H1 (cell line): ENCODE results near the gene CELA1. TPM values are rescaled to one million over a fixed set of nuclear protein-coding genes. Genes with fewer than 3 reads are reported as not detected.

Source experiments
- CTCF ChIA-PET: fragments of 300-600 bp; sonication (Branson Sonifier 250); formaldehyde crosslinking; loops from one replicate; lab custom pipeline; 2021; ENCODE audit not compliant: partially characterized antibody; lab: Charles Lee
- POLR2A ChIA-PET: fragments of 300-600 bp; sonication (Branson Sonifier 250); formaldehyde crosslinking; loops from one replicate; lab custom pipeline; 2021; ENCODE audit warnings: inconsistent platforms; ENCODE audit not compliant: partially characterized antibody; lab: Charles Lee
- DNase-seq, 2 experiments: peaks; one replicate each; pipeline versions ENCODE4 v3.0.0 to v3.0.0-alpha.2; 2010 to 2022; ENCODE audit warnings: low spot score in 2 of 2, low read depth in 1 of 2, mixed read lengths in 1 of 2
- FAIRE-seq: peaks from 2 replicates; lab custom pipeline; 2011; peaks lifted over from hg19 to GRCh38; lab: Jason Lieb, UNC
- H2AFZ ChIP-seq: 2 replicates; pipeline ENCODE4 v1.8.1; 2012; ENCODE audit warnings: low read length, inconsistent platforms
- H2AK5ac ChIP-seq: 2 replicates; pipeline ENCODE4 v1.6.1; 2013; ENCODE audit warnings: low read depth, low read length
- H2BK120ac ChIP-seq: replicated peaks from 2 replicates; pipeline ENCODE3; 2013; ENCODE audit warnings: low read depth, low read length, inconsistent platforms
- H2BK12ac ChIP-seq: 2 replicates; pipeline ENCODE4 v1.6.1; 2013; ENCODE audit warnings: low read depth, low read length
- H2BK15ac ChIP-seq: 2 replicates; pipeline ENCODE4 v1.6.1; 2013; ENCODE audit warnings: low read length
- H2BK20ac ChIP-seq: 2 replicates; pipeline ENCODE4 v1.6.1; 2013; ENCODE audit warnings: low read length
- H2BK5ac ChIP-seq: 2 replicates; pipeline ENCODE4 v1.6.1; 2013; ENCODE audit warnings: low read depth, low read length
- H3K14ac ChIP-seq: 2 replicates; pipeline ENCODE4 v1.6.1; 2013; ENCODE audit warnings: inconsistent platforms; ENCODE audit not compliant: insufficient read length
- H3K18ac ChIP-seq: 2 replicates; pipeline ENCODE4 v1.6.1; 2013; ENCODE audit warnings: low read length; ENCODE audit errors: extremely low read depth
- H3K23ac ChIP-seq: 2 replicates; pipeline ENCODE4 v1.6.1; 2013; ENCODE audit warnings: inconsistent platforms; ENCODE audit not compliant: insufficient read length
- H3K23me2 ChIP-seq: 2 replicates; pipeline ENCODE4 v1.6.1; 2013; ENCODE audit warnings: low read depth, low read length
- H3K27ac ChIP-seq: 2 replicates; pipeline ENCODE4 v1.6.1; 2011; ENCODE audit warnings: low read depth, low read length, inconsistent platforms
- H3K27me3 ChIP-seq, 4 experiments: replicated peaks in 1 of 4; 1 replicate in 1 of 4; 2 replicates in 3 of 4; pipeline versions ENCODE4 v1.6.1 to v1.8.1; 2011 to 2013; ENCODE audit warnings: low read length in 3 of 4, mild to moderate bottlenecking in 3 of 4, inconsistent platforms in 2 of 4, mixed read lengths in 2 of 4, moderate library complexity in 1 of 4; ENCODE audit not compliant: control insufficient read depth in 3 of 4, insufficient read depth in 3 of 4; ENCODE audit errors: extremely low read depth in 1 of 4
- H3K36me3 ChIP-seq, 4 experiments: 2 replicates each; pipeline versions ENCODE4 v1.6.1 to v1.8.1; 2011 to 2013; ENCODE audit warnings: mild to moderate bottlenecking in 4 of 4, low read length in 3 of 4, moderate library complexity in 2 of 4, control low read depth in 1 of 4, inconsistent platforms in 1 of 4; ENCODE audit not compliant: insufficient read depth in 4 of 4, control insufficient read depth in 2 of 4
- H3K4ac ChIP-seq: replicated peaks from 2 replicates; pipeline ENCODE3; 2013; ENCODE audit warnings: low read length, low read depth, mixed read lengths, inconsistent platforms; ENCODE audit not compliant: insufficient read length
- H3K4me1 ChIP-seq, 4 experiments: replicated peaks in 1 of 4; 1 replicate in 1 of 4; 2 replicates in 3 of 4; pipeline versions ENCODE4 v1.6.1 to v1.8.1; 2011 to 2013; ENCODE audit warnings: low read length in 3 of 4, inconsistent platforms in 2 of 4, mixed read lengths in 1 of 4; ENCODE audit not compliant: insufficient read depth in 4 of 4, control insufficient read depth in 3 of 4
- H3K4me2 ChIP-seq, 2 experiments: 2 replicates each; pipeline versions ENCODE4 v1.6.1 to v1.8.1; 2011 to 2013; ENCODE audit warnings: low read depth in 2 of 2, low read length in 2 of 2, control low read depth in 1 of 2, inconsistent platforms in 1 of 2, mild to moderate bottlenecking in 1 of 2; ENCODE audit not compliant: insufficient read depth in 1 of 2
- H3K4me3 ChIP-seq, 4 experiments: fragments of 200-600, 300-600 bp in 1 of 4; sonication (generic), shearing (Covaris generic), sonication (Bioruptor Twin) in 1 of 4; 2 replicates each; pipeline versions ENCODE4 v1.5.1 to v1.8.1; 2011 to 2016; ENCODE audit warnings: low read length in 4 of 4, low read depth in 3 of 4, control low read depth in 2 of 4, inconsistent platforms in 2 of 4, mild to moderate bottlenecking in 2 of 4, mixed read lengths in 1 of 4, moderate library complexity in 1 of 4; ENCODE audit not compliant: insufficient read depth in 2 of 4; ENCODE audit errors: extremely low read depth in 1 of 4
- H3K56ac ChIP-seq: replicated peaks from 2 replicates; pipeline ENCODE3; 2013; ENCODE audit warnings: low read depth, mild to moderate bottlenecking, mixed read lengths, low read length, inconsistent platforms; ENCODE audit not compliant: insufficient read length
- H3K79me1 ChIP-seq: 2 replicates; pipeline ENCODE4 v1.6.1; 2013; ENCODE audit warnings: low read depth, low read length, control low read depth
- H3K79me2 ChIP-seq, 2 experiments: 2 replicates each; pipeline versions ENCODE4 v1.6.1 to v1.8.1; 2012 to 2013; ENCODE audit warnings: low read length in 2 of 2, mild to moderate bottlenecking in 2 of 2, inconsistent platforms in 1 of 2; ENCODE audit not compliant: insufficient read depth in 2 of 2, control insufficient read depth in 1 of 2
- H3K9ac ChIP-seq, 4 experiments: replicated peaks in 1 of 4; 1 replicate in 1 of 4; 2 replicates in 3 of 4; pipeline versions ENCODE4 v1.6.1 to v1.8.1; 2011 to 2013; ENCODE audit warnings: low read depth in 3 of 4, low read length in 3 of 4, control low read depth in 2 of 4, mild to moderate bottlenecking in 2 of 4, moderate library complexity in 2 of 4, inconsistent platforms in 1 of 4; ENCODE audit errors: extremely low read depth in 1 of 4
- H3K9me3 ChIP-seq, 2 experiments: 2 replicates each; pipeline versions ENCODE4 v1.6.1 to v1.8.1; 2012 to 2013; ENCODE audit warnings: mild to moderate bottlenecking in 2 of 2, moderate library complexity in 2 of 2, control low read depth in 1 of 2, inconsistent platforms in 1 of 2, low read depth in 1 of 2, low read length in 1 of 2, mixed read lengths in 1 of 2; ENCODE audit not compliant: insufficient read depth in 2 of 2
- H4K20me1 ChIP-seq, 2 experiments: replicated peaks in 1 of 2; 2 replicates each; pipeline versions ENCODE3 to v1.8.1; 2011 to 2013; ENCODE audit warnings: inconsistent platforms in 2 of 2, low read length in 2 of 2, mild to moderate bottlenecking in 1 of 2; ENCODE audit not compliant: insufficient read depth in 2 of 2, control insufficient read depth in 1 of 2
- H4K5ac ChIP-seq: 2 replicates; pipeline ENCODE4 v1.6.1; 2013; ENCODE audit warnings: low read length, low read depth, mixed read lengths, inconsistent platforms; ENCODE audit not compliant: insufficient read length
- H4K8ac ChIP-seq: 2 replicates; pipeline ENCODE4 v1.8.0; 2013; ENCODE audit warnings: mild to moderate bottlenecking, moderate library complexity, low read length, inconsistent platforms; ENCODE audit not compliant: insufficient read depth; ENCODE audit errors: extremely low read depth
- H4K91ac ChIP-seq: replicated peaks from 2 replicates; pipeline ENCODE3; 2013; ENCODE audit warnings: low read length, mixed read lengths, inconsistent platforms; ENCODE audit not compliant: insufficient read length
- ASH2L ChIP-seq: fragments of 200-600, 300-600 bp; sonication (generic); IDR thresholded peaks from one replicate; pipeline ENCODE4 v1.7.1; 2017; ENCODE audit warnings: low read length
- BCL11A ChIP-seq, 2 experiments: IDR thresholded peaks; one replicate each; pipeline ENCODE4 v1.6.1; 2011; ENCODE audit warnings: low read depth in 2 of 2, low read length in 2 of 2, mild to moderate bottlenecking in 2 of 2
- BRCA1 ChIP-seq: IDR thresholded peaks from 2 replicates; pipeline ENCODE4 v1.6.1; 2012; ENCODE audit warnings: low read depth, low read length, improper control_type of control experiment
- CBX8 ChIP-seq: fragments of 300-800, 300-1000 bp; sonication (generic); IDR thresholded peaks from 2 replicates; pipeline ENCODE4 v1.7.1; 2016; ENCODE audit warnings: low read depth, low read length, borderline replicate concordance
- CHD2 ChIP-seq: IDR thresholded peaks from 2 replicates; pipeline ENCODE4 v1.6.1; 2012; ENCODE audit warnings: low read length, improper control_type of control experiment
- CTBP2 ChIP-seq: IDR thresholded peaks from 2 replicates; pipeline ENCODE4 v1.7.0; 2011; ENCODE audit warnings: borderline replicate concordance, mild to moderate bottlenecking, moderate library complexity, mixed read lengths, low read length; ENCODE audit not compliant: insufficient read depth, insufficient read length
- EP300 ChIP-seq, 2 experiments: IDR thresholded peaks; 1 replicate in 1 of 2; 2 replicates in 1 of 2; pipeline ENCODE4 v1.6.1; 2011 to 2012; ENCODE audit warnings: low read depth in 2 of 2, low read length in 2 of 2, mild to moderate bottlenecking in 2 of 2, borderline replicate concordance in 1 of 2, inconsistent platforms in 1 of 2, moderate library complexity in 1 of 2
- EZH2 ChIP-seq: fragments of 200-600 bp; sonication (generic); IDR thresholded peaks from 2 replicates; pipeline ENCODE4 v1.7.1; 2012; ENCODE audit warnings: low read depth, mild to moderate bottlenecking, moderate library complexity, low read length, inconsistent platforms; ENCODE audit not compliant: severe bottlenecking
- NANOG ChIP-seq: IDR thresholded peaks from 2 replicates; pipeline ENCODE4 v1.6.1; 2011; ENCODE audit warnings: low read length, low read depth, mild to moderate bottlenecking, inconsistent platforms; ENCODE audit not compliant: insufficient read depth, poor library complexity, severe bottlenecking
- SP2 ChIP-seq: IDR thresholded peaks from 2 replicates; pipeline ENCODE4 v1.6.1; 2012; ENCODE audit warnings: mild to moderate bottlenecking, low read length, inconsistent platforms
- SP4 ChIP-seq: IDR thresholded peaks from 2 replicates; pipeline ENCODE4 v1.6.1; 2012; ENCODE audit warnings: low read length, inconsistent platforms
- TBP ChIP-seq: IDR thresholded peaks from 2 replicates; pipeline ENCODE4 v1.6.1; 2011; ENCODE audit warnings: low read depth, low read length, improper control_type of control experiment
- TCF12 ChIP-seq: IDR thresholded peaks from 2 replicates; pipeline ENCODE4 v1.6.1; 2011; ENCODE audit warnings: low read depth, mild to moderate bottlenecking, low read length
- TEAD4 ChIP-seq: IDR thresholded peaks from 2 replicates; pipeline ENCODE4 v1.6.1; 2012; ENCODE audit warnings: low read depth, low read length, inconsistent platforms, mixed read lengths
- YY1 ChIP-seq: IDR thresholded peaks from 2 replicates; pipeline ENCODE4 v1.6.1; 2011; ENCODE audit warnings: low read depth, mild to moderate bottlenecking, low read length
- WGBS, 2 experiments: shearing (Covaris generic) in 1 of 2; methylation state at CpG; one replicate each; pipeline versions ENCODE4 v1.1.6 to v1.1.7; 2013 to 2015; ENCODE audit warnings: low lambda C conversion rate in 2 of 2, mixed read lengths in 2 of 2, inconsistent platforms in 1 of 2, low coverage in 1 of 2, missing lambda C conversion rate in 1 of 2; ENCODE audit not compliant: insufficient replicate concordance in 2 of 2, insufficient coverage in 1 of 2, insufficient read length in 1 of 2; ENCODE audit errors: extremely low coverage in 1 of 2, missing lambda C conversion rate in 1 of 2; 5-methylcytosine and 5-hydroxymethylcytosine counted together
- polyA plus RNA-seq, 7 experiments: library from polyadenylated mRNA; depleted of rRNA in 3 of 7; stranded (reverse) in 5 of 7; unstranded in 2 of 7; fragments of >200 nt in 5 of 7; fragments of 200-250 nt in 2 of 7; gene quantifications; 1 replicate in 5 of 7; 2 replicates in 1 of 7; 4 replicates in 1 of 7; pipeline versions ENCODE4 v1.2.1 to v1.2.3, GENCODE V29; 2011 to 2013; ENCODE audit warnings: missing spikeins in 2 of 7, mixed read lengths in 2 of 7
- total RNA-seq: library from RNA; stranded (reverse); fragmentation: NEBNext Ultra II Directional; extraction: Animal tissue kit (Norgen Biotek cat#: 25700); gene quantifications from 2 replicates; pipeline ENCODE4 v1.2.1, GENCODE V29; 2021

CELA1 gene
- total and polyA plus RNA-seq, 2 of the 8 experiments (the other 6 are each of a cell fraction or from before 2014, with no cell fraction given): 0.09 TPM; not detected in 1

GRCh38 chr12:51349026-51349425 is 2.5 kb upstream of the CELA1 start:
- no peak overlapping the region for H4K8ac ChIP-seq
- POLR2A ChIA-PET: interaction anchor here (1.1 to 1.5 kb wide), 2 partner anchors 15 to 266 kb away, joined by 3 to 8 read pairs; partner anchors contain the start of gene CSRNP2
- H3K9ac ChIP-seq: no peak overlapping the region
- TF ChIP-seq EP300 (IDR thresholded peaks at IDR 0.05; ENCODE audit: borderline replicate concordance in 1 of 2, low read depth in 2 of 2, low read length in 2 of 2) (no peak), TCF12 (no peak), BCL11A (IDR thresholded peaks at IDR 0.05; ENCODE audit: low read depth in 2 of 2, low read length in 2 of 2) (no peak), NANOG (no peak), ASH2L (no peak), CBX8 (no peak), TBP (no peak), CTBP2 (no peak), EZH2 (no peak), CHD2 (no peak), SP4 (no peak), BRCA1 (no peak), SP2 (no peak), YY1 (no peak), TEAD4 (no peak)

More at GRCh38 chr12:51349026-51349425, 2.5 kb upstream of the CELA1 start:
- Histone ChIP-seq H3K4ac (no peak overlapping the region), H3K56ac (no peak overlapping the region), H2BK12ac (no peak overlapping the region), H2BK5ac (no peak overlapping the region), H3K4me1 (peaks cover 0 to 4% (median 2%) of the 10 kb centered on the region in 4 experiments; a peak in 1 of 7 replicates), H3K36me3 (no peaks in the 10 kb centered on the region; a peak in 1 of 8 replicates), H2BK120ac (no peak overlapping the region), H4K5ac (no peak overlapping the region), H3K9me3 (no peaks in the 10 kb centered on the region), H2AK5ac (no peak overlapping the region), H4K20me1 (no peaks in the 10 kb centered on the region), H3K23me2 (no peaks in the 10 kb centered on the region), H2BK20ac (no peak overlapping the region), H2BK15ac (no peak overlapping the region), H3K4me2 (no peak overlapping the region), H3K27me3 (no peaks in the 10 kb centered on the region), H3K18ac (no peak overlapping the region), H3K79me1 (no peaks in the 10 kb centered on the region), H3K4me3 (no peak overlapping the region), H3K27ac (no peak overlapping the region), H3K14ac (no peak overlapping the region), H3K23ac (no peak overlapping the region), H3K79me2 (no peaks in the 10 kb centered on the region), H4K91ac (no peak overlapping the region), H2AFZ (no peak overlapping the region)
- CTCF ChIA-PET: interaction anchor here (0.6 to 10.2 kb wide), 11 partner anchors 9 to 333 kb away, joined by 3 to 119 read pairs (median 4); partner anchors contain the start of gene SMAGP
- FAIRE-seq (no peak), DNase-seq (no peak)
- 86% methylated on average over 5 of the region's 5 CpGs; no CpG with 5 or more reads in 1 of the 2 experiments for WGBS, 2 experiments
